HG03460 (cell line): Measurements from ENCODE around the gene CIZ1.

Source experiments
- ATAC-seq: cut with Tn5 transposase; IDR thresholded peaks from one replicate; pipeline ENCODE4 v1.9.1; 2021; ENCODE audit not compliant: unreplicated experiment

Gene CIZ1

DNA sequence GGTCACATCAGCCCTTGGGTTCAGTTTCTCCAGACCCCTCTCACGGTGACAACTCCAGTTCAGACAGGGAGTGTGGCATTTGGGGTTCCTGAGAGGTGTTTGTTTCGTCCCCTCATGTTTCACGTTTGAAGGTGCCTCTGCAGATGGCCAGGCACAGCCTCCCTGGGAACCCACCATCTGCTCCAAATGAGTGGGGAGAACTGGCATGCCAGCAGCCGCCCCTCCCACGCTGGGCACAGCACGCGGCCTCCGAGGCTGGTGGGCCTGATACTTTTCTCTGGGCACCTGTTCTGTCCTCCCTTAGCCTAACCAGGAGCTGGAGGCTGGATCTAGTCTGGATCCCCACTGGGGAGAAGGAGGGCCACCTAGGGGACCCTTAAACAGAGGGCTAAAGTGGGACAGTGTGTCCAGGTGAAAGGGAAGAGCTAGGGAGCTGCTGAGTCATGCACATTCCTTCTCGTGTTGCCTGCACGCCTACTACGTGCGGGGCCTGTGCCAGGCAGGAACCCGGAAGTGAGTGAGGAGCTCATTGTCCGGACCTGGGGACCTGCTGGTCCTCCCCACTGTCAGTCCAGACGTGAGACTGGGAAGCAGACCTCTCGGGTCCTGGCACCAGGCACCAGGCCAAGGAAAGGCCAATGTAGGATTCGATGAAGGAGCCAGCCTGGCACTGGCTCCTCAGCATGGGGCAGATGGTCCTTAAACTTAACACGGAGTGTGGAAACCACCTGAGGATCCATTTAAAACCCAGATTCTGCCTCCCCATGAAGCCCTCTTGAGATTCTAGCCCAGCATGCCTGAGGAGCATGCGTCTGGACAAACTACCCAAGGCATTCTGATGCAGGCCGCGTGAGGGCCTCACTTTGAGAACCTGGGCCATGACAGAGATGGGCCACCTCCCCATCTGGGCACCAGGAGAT is 23.5 kb upstream of the CIZ1 start:
- ATAC-seq = no peak

DNA sequence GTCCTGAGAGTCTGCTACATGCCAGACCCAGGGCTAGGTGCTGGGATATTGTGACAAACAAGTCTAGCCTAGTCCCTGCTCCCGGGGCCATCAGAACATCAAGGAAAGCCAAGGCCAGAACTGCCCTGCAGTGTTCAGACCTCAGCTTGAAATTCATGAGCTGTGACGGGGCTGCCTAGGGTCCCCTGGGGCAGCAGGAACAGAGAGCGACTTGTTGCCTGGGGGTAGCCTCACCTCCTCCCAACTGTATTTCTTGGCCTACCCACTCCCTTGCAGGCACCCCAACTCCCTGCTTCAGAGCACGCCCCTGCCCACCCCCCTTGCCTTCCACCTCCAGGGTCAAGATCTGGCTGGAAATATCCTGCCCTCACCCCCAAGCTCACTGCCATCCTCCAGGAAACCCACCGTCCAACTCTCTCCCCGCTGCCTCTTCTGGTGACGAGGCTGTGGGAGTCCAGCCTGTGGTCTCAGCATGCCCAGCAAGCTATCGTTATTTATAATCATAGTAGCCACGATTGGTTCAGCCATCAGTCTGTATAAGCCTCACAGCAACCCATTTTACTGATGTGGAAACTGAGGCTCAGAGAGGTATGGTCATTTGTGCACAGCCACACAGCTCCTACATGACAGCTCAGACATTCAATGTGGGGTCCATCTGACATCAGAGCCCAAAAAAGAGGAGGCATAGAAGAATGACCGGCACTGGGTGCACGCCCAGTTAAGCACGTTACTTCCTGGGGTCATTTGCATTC is 22.6 kb upstream of the CIZ1 start:
- no peak for ATAC-seq

DNA sequence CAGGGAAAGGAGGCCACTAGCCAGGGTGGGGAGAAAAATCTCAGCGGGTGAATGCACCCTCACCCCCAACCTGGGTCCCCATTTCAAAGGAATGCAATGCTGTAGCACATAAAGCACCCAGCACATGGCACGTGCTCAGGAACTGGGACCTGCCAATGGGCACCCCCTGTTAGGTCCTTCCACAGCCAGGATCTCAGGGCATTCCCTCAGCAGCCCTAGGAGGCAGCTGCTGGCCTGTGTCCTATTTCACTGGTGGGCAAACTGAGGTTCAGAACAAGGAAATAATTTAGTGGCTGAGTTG is 20.6 kb upstream of the CIZ1 start:
- ATAC-seq = no peak

DNA sequence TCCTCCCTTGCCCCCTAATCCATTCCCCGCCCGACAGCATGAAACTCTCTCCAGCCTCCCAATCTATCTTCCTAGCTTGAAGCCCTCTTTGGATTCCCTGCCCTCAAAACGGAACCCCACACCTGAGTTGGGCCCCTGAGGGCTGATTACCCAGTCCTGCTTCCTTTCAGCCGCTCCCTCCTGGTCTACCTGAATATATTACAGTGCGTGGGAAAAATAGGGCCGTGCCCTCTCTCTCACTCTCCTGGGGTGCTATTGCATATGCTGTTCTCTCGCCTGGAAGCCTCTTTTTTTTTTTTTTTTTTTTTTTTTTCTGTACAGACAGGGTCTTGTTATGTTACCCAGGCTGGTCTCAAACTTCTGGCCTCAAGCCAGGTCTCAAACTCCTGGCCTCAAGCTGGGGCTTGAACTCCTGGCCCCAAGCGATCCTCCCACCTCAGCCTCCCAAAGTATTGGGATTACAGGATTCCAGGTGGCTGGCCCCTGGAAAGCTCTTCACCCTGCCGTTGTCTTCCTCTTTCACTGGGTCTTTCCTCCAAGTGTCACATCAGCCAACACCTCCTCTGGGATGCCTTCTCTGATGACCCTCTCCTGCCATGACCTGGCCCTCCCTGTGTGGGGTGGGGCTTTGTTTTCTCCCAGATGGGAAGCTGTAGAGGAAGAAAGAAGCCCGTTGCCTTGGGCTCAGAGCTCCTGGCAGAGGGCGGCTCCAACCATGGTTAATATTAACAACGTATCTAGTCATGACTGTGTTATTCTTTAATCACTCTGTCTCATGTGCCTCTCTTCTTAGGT is 20.0 kb upstream of the CIZ1 start:
- ATAC-seq = no peak

DNA sequence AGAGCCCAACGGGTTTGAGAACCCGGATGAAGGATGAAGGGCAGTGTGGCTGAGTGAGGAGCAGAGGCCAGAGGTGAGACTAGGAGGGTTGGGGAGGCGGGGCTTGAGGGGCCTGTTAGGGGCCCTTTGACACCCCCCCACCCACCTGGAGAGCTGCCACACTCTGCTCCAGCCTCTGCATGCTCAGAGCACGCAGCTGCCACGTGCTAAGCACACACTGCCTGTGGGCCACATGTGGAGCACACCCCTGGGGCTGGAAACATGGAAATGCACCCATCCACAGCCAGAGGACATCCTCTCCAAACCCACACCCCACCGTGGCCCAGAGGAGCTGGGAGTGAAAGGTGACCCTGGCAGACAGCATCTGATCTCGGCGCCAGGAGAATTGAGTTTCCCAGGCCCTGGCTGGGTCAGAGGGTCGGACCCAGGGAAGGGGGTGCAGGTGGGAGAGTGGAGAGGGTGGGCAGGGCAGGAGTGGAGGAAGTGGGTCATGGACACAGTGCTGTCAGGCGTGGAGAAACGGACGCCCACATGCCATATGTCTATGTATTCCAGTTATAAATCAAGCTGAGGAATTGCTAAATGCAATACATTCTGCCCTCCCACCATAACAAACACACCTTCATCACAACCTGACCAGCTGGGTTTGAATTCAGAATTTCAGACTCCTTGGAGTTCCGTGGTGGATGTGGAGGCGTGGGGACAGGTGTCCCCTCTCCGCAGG is 17.7 kb upstream of the CIZ1 start:
- ATAC-seq = no peak

DNA sequence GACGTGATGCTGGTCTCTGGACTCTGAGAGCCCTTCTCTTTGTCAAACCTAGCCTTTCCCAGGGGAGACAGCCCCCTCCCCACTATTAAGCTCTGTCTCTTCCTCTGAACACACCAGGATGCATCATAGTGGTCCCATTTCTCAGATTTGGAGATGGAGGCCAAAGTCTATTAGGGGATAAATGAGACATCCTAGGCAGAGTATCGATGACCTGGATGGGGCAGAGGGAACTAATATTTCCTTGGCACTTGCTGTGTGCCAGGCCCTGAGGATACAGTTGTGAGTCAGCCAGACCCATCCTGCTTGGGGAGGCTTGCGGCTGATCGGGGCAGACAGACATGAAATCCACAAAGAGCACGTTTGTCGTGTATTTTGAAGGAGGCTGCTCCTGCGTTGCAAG is 17.0 kb upstream of the CIZ1 start:
- no peak for ATAC-seq

DNA sequence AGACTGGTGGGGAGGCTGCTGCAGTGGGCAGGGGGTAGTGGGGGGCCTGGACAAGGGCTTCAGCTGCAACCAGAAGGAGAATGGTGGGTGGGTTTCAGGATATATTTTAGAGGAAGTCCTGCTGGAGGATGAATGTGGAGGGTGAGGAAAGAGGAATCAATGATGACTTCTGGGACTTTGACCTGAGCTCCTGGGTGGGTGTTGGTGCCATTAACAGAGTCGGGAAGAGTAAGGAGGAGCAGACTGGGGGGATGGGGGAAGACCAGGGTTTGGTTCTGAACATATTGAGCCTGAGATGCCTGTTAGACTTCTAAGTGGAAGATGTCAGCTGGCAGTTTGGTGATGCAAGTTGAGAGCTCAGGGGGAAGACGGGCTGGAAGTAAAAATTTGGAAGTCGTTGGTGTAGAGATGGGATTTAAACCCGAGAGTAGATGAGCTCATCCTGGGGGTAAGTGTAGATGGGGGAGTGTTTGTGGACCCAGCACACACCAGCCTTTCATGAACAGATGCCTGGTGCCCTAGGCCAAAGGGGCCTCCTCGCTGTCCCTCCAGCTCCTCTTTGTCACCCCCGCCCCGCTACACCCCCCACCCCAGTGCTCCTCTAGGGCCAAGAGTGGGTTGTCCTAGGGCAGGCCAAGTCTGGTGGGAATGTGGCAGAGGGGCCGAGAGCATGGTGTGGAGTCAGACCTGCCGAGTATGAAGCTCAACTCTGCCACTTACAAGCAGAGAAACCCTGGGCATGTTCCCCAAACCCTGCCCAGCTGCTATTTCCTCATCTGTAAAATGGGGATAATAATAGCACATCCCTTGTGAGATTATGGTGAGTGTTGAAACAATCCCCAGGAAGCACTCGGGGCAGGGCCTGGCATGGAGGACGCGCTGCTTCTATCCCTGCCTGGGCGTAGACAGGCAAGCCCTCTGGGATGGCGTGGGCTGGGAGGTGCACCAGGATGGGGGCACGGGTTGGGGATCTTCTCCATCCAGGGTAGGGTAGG is 15.8 kb upstream of the CIZ1 start:
- ATAC-seq = no peak

DNA sequence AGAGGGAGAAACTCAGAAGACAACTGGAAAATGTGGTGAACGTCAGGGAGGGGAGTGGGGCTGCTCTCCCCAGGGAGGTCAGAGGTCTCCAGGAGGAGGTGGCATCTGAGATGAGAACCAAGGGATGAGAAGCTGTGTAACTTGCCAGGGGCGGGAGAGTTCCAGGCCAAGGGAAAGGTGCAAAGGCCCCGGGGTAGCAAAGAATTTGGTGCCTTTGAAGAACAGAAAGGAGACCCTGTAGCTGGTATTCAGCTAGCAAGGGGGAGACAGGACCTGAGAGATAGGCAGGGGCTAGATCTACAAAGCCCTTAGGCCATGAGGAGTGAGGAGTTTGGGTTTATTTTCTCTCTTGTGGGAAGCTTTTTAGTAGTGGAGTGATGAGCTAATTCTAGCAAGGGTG is 15.1 kb upstream of the CIZ1 start:
- ATAC-seq = no peak

DNA sequence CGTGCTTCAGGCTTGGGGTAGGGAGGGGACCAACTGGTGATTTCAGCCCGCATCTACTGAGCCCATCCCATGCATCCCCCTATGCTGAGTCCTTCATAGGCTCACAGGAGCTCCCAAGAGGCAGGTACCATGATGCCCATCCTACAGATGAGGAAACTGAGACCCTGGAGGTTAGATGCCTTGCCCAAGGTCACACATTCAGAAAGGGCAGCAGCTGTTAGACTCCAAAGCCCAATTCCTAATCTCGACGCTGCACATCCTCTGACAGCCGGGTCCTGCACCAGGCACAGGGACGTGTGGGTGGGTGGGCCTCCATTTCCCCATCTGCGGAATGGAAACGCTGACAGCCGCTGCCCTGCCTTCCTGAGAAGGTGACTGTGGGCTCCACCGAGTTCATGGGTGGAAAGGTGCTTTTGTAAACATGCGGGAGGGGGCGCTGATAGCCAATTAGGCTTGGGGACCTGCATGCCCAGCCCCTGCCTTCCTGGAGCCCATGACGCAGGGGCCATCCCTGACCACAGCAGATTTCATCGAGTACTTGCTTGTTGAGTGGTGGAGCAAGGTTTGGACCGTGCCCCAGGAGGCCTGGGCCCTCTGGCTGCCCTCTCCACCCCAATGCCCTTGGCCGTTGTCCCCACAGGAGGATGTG is 14.0 kb upstream of the CIZ1 start:
- ATAC-seq = no peak

DNA sequence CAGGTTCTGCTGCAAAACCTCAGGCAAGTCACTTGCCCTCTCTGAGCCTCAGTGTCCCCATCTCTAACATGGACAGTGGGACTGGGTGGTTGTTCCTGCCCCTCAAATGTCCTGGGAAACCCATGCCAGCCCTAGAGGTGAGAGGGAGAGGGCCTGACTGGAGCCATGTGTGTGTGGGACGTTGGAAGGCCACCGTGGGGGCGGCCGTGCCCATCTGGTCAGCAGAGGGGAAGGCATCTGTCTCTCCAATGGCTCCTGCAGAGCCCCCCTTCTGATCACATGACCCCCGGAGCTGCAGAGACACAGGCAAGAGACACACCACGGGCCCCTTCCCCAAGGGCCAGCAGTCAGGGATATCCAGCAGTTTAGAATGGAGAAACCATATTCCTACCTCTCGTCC is 13.5 kb upstream of the CIZ1 start:
- no peak for ATAC-seq

DNA sequence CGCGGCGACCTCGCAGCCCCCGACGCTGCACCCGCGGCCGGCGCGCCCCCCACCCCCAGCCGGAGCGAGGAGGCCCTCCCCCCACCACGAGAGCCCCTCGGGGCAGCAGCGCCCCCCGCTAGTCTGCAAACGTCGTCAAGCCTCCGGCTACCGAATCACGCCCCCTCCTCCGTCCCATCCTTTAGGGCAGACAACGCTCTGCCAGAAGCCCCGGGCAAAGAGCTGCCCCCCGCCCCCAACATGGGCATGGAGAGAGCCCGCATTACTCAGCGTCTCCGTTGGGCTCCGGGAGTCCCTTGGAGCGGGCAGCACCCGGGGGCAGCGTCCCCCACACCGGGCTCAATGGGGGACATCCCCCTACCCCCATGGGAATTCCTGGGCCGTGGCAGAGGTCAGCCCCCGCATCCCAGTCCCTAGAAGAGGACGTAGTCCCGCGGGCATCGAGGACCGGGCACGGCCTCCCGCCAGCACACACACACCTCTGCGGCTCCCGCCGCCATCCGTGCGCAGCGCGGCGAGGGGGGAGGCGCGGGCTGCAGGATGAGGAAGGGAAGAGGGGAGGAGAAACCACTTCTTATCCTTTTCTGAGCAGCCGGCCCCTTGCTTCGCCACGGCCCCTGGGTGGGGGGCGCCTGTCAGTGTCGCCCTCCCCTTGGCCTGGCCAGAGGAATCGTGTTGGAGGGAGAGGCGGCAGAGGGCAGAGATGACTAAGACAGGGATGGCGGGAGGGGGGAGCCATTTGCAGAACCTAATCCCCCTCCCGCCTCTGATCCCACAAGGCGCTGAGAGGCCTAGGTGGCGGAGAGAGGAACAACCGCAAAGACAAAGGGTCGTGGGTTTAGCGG is 12.6 kb upstream of the CIZ1 start:
- no peak for ATAC-seq

DNA sequence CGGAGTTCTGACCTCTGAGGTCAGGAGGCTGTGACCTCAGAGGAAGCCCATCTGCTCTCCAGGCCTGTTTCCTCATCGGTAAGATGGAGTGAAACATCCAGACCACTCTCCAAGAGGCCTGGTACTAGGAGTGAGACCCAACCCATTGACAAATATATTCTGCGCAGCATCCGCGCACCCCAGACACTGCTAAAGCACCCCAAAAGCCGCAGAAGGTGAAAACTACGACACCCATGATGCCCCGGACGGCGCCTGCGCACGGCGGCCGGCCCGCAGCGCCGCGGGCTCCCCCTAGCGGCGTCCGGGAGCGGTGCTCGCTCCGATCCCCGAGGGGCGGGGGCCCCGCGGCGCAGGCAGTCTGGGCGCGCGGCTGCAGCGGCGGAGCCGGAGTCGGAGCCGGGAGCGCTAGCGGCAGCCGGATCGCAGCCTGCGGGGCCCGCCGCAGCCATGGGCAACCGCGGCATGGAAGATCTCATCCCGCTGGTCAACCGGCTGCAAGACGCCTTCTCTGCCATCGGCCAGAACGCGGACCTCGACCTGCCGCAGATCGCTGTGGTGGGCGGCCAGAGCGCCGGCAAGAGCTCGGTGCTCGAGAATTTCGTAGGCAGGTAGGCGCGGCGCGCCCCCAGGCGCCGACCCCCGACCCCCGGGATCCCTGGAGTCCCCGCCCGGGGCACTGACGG is 11.8 kb upstream of the CIZ1 start, which contains the start of gene DNM1:
TSS of gene DNM1 (plus strand) at position 356 of the 683 bp plus-strand sequence. CDS start at position 448, 92 bp downstream.
- ATAC-seq = peak; percentile 73

DNA sequence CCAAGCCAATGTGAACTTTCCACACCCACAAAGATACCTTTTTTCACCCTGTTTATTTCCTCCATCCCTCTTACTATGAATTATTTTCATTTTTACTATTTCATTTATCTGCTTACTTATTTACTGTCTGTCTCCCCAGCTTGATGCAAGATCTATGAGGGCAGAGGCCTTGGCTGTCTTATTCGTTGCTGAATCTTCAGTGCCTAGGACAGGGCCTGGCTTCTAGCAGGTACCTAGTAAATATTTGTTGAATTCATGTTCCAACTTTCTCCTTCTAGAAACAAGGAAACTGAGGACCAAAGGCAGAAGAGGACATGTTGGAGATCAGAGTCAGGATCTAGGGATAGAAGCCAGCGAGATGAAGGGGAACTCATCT is 11.3 kb upstream of the CIZ1 start:
- no peak for ATAC-seq

DNA sequence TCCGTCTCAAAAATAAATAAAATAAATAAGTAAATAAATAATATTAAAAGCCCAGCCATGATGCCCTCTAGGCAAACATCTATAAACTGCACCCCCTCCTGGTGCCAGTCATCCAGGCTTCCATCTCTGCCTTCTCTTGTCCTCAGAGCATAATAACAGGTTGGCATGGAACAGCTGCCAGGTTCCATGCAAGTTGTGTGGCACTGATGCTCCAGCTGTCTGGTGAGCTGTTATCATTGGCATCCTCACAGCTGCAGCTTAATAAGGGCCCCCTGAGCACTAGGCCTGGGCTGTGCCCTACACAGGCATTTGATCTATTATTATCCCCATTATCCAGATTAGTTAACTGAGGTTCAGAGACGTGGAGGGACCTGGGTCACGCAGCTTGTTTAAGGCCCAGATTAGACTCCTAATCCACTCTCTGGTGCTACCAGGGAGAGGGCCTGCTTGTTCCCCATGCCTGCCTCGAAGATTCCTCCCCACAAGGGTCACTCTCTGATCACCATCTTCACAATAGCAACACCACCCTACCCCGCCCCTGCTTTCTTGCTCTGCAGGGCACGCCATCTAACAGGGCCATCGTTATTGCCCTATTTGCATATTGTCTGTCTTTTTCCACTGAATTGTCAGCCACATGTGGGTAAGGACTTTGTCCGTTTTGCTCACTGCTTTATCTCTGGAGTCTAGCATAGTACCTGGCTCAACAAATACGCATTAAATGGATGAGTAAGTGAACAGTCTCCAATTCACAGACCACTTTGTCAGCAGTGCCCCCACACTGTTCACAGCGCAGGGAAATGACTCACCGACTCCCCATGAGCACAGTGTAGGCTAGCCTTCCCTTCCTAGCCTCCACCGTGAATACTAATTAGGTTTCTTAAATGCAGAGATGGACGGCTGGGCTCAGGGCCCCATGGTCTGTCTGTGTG is 10.3 kb upstream of the CIZ1 start:
- ATAC-seq = no peak

DNA sequence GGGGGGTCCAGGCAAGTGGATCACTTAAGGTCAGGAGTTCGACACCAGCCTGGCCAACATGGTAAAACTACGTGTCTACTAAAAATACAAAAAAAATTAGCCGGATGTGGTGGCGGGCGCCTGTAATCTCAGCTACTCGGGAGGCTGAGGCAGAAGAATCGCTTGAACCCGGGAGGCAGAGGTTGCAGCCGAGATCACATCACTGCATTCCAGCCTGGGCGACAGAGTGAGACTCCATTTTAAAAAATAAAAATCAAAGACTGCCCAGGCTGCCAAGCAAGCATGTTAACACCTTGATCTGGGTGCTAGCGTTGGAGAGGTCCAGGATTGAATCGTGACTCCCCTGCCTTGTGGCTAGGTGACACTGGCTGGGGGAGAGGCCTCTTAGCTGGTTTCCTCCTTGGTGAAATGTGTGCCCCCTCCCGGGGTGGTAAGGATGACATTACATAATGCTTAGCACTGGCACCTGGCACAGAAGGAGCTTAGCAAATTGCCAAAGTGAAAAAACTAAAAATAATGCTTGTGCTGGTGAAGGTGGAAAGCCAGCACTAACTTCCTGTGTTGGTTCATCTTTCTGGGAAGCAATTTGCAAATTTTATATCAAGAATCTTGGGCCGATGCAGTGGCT is 2.2 kb upstream of the CIZ1 start:
- ATAC-seq = no peak
